Stimulated activated CD8-positive, alpha-beta memory T cell treated with anti-CD3 and anti-CD28 coated beads, Interleukin-4, amount 100 ng/mL, for 24 hours (primary cell): ENCODE data around the gene GPATCH2.
"Not testable (repeated sequence)": the region's sequence is repeated elsewhere in the genome, so short reads cannot be mapped to it uniquely, and the experiment has no call there.

Experiments
- DNase-seq: peaks from one replicate; pipeline ENCODE4 v3.0.0-alpha.2; 2020; ENCODE audit warnings: low read depth

GPATCH2 gene

GRCh38 chr1:217525773-217526490 is 105.0 kb downstream of the GPATCH2 start:
- DNase-seq: no peak

GRCh38 chr1:217524787-217525520 is 105.9 kb downstream of the GPATCH2 start:
- no peak for DNase-seq

- DNase-seq: not testable (repeated sequence)
Measured at GRCh38 chr1:217523921-217524320, 107.0 kb downstream of the GPATCH2 start.

GRCh38 chr1:217522277-217522676 is 108.6 kb downstream of the GPATCH2 start:
- DNase-seq: no peak

DNA sequence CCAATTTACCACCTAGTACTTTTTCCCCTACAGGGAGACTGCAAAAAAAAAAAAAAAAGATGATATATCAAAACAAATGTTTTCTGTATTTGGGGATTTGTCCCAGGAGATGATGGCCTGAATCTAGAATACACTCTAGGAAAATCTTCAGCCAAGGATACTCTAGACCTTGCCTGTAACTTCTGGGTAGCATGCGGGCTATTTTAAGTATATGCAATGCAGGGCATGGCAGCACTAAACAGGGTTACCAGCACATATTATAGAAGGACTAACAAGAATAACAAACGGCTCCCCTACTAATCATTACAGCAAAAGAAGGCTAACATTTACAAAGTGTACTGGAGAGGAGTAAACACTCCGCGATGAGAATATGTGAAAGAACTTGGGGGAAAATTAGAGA is 109.6 kb downstream of the GPATCH2 start:
- no peak for DNase-seq

DNA sequence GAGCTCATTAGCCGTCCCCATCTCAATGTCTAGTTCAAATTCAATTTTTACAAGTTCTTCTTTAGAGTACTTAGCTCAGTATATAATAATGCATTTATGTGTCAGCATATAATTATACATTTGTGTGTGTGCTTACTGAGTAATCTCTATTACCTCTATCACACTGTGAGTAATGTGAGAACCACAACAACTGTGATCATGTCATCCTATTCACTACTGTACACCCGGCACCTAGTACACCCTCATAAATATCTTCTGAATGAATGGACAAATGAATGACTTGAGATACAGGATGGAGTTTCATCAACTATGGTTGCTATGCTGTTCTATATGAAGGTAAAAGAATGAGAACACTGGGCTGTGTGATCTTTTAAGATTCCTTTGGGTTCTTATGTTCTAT is 124.0 kb downstream of the GPATCH2 start:
- DNase-seq: no peak

- DNase-seq: no peak
Measured at GRCh38 chr1:217498209-217498608, 132.7 kb downstream of the GPATCH2 start.

GRCh38 chr1:217495249-217495648 is 135.6 kb downstream of the GPATCH2 start:
- no peak for DNase-seq

DNA sequence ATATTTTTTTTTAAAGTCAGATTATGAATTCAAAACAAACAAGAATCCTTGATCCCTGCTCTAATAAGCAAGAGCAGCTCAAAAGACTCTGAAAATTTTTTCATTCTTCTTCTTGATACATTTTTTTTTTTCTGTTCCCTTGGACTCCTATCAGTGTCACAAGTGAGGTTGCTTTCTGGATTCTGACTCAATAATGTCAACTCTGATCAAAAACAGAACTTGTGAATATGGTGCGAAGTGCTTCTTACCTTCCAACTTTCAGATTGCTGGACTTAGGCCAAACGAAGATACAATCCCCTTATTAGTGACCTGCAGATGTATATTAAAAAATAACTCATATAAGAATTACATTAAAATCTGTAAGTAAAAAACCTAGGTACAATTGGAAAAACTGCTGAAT is 136.1 kb downstream of the GPATCH2 start:
- DNase-seq: no peak

DNA sequence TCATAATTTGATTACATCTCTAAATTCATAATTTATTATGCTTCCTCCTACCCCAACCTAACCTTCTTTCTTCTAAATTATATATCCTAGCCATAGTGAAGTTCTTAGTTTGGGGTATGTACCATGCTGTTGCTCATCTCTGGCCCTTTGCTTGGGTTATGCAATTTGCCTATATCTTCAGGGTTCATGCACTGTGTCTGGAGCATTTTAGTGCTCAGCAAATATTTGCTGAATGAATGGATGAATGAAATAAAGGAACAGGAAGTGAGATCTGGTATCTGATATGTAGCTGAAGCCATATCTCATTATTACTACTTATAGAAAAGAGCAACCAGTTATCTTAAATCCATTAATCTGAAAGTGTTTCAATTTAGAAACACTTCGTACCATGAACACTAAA is 137.6 kb downstream of the GPATCH2 start:
- no peak for DNase-seq

- no peak for DNase-seq
Measured at GRCh38 chr1:217484871-217485270, 146.0 kb downstream of the GPATCH2 start.

DNA sequence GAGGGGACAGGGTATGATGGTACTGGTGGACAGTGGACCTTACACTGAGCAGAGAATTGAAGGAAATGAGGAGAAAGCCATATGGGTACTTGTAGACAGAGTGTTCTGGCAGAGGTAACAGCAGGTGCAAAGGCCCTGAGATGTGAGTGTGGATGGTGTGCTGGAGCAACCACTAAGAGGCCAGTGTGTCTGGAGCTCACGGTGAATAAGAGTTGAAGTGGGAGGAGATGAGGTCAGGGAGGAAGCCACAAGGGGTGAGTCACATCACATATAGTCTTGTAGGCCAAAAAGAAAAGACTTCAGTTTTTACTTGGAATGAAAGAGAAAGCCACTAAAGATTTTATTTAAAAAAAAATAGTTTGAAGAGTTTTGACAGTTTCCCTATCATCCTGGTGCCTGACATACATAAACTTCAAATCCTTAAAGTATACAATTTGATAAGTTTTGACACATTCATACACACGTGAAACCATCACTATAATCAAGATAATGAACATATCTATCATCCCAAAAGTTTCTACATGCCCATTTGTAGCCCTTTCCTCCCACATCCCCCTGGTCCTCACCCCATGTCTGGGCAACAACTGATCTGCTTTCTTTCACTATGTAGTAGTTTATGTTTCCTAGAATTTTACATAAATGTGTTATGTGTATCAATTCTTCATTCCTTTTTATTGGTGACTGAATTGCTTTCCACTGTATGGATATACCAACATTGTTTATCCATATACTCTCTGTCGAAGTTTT is 148.4 kb downstream of the GPATCH2 start:
- DNase-seq: peak; percentile 36

DNA sequence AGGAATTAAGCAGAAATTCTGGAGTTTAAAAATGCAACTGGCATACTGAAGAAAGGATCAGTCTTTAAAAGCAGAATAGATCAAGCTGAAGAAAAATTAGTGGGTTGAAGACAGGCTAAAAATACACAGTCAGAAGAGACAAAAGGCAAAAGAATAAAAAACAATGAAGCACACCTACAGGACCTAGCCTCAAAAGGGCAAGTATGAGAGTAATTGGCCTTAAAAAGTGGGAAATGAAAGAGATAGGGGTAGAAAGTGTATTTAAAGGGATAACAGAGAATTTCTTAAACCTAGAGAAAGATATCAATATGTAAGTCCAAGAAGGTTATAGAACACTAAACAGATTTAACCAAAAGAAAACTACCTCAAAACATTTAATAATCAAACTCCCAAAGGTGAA is 152.4 kb downstream of the GPATCH2 start:
- no peak for DNase-seq

DNA sequence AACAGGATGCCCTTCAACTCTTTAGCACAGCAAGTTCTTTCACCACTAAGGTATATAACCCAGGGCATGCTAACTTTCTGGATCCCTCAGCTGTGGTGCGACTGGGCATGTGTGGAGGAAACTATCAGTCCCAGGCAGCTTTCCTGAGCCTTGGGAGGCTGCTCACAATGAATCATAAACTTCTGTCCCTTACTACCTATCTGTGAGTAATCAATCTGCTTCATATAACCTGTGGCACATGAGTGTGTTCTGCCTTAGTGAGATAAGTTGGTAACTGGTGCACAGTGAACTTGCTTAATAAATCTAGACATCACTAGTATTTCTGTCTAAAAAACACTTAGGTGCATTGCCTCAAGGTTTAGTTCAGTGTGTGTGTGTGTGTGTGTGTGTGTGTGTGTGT is 158.0 kb downstream of the GPATCH2 start:
- no peak for DNase-seq

DNA sequence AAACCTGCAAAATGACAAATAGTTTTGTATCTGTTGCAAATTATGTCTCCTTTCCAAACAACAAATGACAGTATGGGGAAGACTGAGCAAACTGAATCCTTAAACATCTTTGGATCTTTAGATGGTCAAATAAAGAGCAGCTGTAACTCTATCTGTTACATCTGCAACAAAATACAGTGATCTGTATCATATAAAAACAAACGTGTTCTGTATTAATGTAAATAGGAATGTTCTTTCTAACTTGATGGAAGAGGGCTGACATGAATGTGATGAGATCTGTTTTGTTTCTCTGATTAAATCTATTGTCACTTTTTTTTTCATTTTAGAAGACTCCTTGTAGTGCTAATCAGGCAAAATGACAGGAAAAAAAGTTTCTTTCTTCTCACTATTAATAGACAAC is 159.5 kb downstream of the GPATCH2 start:
- DNase-seq: no peak

- no peak for DNase-seq
Measured at GRCh38 chr1:217469983-217470382, 160.9 kb downstream of the GPATCH2 start.

DNA sequence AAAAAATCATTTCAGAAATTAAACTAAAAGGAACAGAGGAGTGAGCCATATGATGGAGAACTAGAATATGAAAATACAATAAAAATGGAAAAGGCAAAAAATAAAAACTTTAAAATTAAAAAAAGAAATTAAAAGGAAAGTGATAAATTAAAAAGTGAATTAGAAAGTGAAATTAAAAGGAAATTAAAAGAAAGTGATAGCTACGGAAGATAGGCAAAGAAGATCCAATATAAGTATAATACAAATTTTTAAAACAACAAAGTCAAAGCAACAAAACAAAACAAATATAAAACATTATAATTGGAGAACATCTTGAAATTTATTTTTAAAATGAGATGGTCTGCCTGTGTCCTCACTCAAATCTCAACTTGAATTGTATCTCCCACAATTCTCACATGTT is 165.8 kb downstream of the GPATCH2 start:
- no peak for DNase-seq

GRCh38 chr1:217462666-217463065 is 168.2 kb downstream of the GPATCH2 start:
- no peak for DNase-seq

- no peak for DNase-seq
Measured at GRCh38 chr1:217462159-217462558, 168.7 kb downstream of the GPATCH2 start.

DNA sequence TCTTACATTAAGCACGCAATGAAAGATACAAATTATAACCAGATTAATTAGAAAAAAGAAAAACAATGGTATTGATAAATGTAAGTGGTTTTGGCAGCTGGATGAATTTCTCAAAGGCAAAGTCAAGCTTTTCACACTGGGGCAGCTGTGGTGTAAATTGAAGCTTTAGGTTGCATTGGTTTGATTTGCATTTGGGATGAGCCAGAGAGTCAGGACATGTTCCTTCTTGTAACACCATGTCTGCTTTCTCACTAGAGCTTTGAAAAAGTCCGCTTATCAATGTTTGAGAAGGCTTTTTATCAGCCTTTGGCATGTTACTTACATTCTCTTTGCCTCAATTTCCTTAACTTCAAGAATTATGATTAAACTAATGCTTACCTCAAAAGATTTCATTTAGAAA is 173.9 kb downstream of the GPATCH2 start:
- no peak for DNase-seq

GRCh38 chr1:217456261-217456660 is 174.6 kb downstream of the GPATCH2 start:
- no peak for DNase-seq

DNA sequence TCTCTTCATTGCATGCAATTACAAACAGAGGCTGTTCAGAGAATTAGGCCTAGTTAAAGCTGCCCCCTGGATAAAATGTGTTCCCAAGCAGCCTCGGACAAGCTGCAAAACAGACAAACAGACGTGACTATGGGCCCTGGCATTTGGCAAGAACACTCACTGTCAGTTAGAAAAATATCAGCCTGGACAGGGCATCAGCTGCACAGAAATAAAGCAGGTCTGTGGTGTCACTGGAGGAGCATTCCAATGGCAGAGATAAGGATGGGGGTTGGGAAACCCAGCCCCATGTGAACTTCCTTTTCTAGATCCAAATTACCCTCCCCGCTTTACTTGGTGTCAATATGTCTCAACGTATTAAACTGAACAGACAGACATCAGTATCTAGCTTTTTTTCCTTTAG is 177.1 kb downstream of the GPATCH2 start:
- DNase-seq: no peak

DNA sequence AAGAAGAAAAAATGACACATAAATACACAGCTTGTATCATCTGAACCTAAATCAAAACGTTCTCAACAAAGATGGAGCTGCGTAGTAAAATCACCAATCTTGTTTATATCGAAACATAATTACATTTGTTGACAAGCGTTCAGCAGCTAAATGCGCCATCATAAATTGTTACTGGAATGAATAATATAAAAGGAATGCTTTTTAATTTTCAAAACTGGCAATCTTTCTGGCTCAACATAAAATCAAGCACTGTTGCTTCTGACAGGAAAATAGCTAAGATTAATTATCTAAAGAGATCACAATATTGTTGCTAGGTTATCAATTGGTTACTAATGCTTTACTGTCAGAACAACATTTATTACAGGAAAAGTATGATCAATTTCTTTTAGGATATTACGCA is 181.5 kb downstream of the GPATCH2 start:
- DNase-seq: no peak
